ENCODE data around the gene KRTAP10-1.

DNA sequence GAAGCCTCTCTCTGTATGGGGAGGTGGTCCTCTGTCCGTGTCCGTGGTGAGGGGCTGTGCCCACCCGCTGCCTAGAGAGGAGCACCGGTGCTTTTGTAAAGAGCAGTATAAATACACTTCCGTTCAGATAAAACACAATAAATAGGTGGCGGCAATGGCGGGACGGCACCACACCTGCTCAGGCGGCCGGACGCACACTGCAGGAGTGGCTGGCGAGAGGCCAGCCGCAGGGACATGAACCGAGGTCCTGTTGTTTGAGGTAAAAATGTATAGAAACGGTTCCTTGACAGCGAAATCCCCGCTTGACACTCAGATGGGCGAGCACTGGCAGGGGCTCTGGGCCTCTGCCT is 40.8 kb downstream of the KRTAP10-1 start:
- TF ChIP-seq THAP7 (CRISPR knock-in tag; IDR thresholded peaks at IDR 0.05) (no peak), ZNF274 (IDR thresholded peaks at IDR 0.05; ENCODE audit: borderline replicate concordance, low read depth, low read length) (no peak), MAX (CRISPR knock-in tag; IDR thresholded peaks at IDR 0.05) (no peak), CHD4 (IDR thresholded peaks at IDR 0.05; ENCODE audit: insufficient read depth, insufficient replicate concordance, low read depth, low read length, poor library complexity, severe bottlenecking) (no peak), EP300 (IDR thresholded peaks at IDR 0.05; ENCODE audit: low read length) (no peak), SRSF3 (IDR thresholded peaks at IDR 0.05; ENCODE audit: insufficient read depth, low read length) (no peak)
- TF ChIP-seq, protein P1, sequence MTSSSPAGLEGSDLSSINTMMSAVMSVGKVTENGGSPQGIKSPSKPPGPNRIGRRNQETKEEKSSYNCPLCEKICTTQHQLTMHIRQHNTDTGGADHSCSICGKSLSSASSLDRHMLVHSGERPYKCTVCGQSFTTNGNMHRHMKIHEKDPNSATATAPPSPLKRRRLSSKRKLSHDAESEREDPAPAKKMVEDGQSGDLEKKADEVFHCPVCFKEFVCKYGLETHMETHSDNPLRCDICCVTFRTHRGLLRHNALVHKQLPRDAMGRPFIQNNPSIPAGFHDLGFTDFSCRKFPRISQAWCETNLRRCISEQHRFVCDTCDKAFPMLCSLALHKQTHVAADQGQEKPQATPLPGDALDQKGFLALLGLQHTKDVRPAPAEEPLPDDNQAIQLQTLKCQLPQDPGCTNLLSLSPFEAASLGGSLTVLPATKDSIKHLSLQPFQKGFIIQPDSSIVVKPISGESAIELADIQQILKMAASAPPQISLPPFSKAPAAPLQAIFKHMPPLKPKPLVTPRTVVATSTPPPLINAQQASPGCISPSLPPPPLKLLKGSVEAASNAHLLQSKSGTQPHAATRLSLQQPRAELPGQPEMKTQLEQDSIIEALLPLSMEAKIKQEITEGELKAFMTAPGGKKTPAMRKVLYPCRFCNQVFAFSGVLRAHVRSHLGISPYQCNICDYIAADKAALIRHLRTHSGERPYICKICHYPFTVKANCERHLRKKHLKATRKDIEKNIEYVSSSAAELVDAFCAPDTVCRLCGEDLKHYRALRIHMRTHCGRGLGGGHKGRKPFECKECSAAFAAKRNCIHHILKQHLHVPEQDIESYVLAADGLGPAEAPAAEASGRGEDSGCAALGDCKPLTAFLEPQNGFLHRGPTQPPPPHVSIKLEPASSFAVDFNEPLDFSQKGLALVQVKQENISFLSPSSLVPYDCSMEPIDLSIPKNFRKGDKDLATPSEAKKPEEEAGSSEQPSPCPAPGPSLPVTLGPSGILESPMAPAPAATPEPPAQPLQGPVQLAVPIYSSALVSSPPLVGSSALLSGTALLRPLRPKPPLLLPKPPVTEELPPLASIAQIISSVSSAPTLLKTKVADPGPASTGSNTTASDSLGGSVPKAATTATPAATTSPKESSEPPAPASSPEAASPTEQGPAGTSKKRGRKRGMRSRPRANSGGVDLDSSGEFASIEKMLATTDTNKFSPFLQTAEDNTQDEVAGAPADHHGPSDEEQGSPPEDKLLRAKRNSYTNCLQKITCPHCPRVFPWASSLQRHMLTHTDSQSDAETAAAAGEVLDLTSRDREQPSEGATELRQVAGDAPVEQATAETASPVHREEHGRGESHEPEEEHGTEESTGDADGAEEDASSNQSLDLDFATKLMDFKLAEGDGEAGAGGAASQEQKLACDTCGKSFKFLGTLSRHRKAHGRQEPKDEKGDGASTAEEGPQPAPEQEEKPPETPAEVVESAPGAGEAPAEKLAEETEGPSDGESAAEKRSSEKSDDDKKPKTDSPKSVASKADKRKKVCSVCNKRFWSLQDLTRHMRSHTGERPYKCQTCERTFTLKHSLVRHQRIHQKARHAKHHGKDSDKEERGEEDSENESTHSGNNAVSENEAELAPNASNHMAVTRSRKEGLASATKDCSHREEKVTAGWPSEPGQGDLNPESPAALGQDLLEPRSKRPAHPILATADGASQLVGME (CRISPR knock-in tag; IDR thresholded peaks at IDR 0.05), result no peak
- TF ChIP-seq, protein P2, sequence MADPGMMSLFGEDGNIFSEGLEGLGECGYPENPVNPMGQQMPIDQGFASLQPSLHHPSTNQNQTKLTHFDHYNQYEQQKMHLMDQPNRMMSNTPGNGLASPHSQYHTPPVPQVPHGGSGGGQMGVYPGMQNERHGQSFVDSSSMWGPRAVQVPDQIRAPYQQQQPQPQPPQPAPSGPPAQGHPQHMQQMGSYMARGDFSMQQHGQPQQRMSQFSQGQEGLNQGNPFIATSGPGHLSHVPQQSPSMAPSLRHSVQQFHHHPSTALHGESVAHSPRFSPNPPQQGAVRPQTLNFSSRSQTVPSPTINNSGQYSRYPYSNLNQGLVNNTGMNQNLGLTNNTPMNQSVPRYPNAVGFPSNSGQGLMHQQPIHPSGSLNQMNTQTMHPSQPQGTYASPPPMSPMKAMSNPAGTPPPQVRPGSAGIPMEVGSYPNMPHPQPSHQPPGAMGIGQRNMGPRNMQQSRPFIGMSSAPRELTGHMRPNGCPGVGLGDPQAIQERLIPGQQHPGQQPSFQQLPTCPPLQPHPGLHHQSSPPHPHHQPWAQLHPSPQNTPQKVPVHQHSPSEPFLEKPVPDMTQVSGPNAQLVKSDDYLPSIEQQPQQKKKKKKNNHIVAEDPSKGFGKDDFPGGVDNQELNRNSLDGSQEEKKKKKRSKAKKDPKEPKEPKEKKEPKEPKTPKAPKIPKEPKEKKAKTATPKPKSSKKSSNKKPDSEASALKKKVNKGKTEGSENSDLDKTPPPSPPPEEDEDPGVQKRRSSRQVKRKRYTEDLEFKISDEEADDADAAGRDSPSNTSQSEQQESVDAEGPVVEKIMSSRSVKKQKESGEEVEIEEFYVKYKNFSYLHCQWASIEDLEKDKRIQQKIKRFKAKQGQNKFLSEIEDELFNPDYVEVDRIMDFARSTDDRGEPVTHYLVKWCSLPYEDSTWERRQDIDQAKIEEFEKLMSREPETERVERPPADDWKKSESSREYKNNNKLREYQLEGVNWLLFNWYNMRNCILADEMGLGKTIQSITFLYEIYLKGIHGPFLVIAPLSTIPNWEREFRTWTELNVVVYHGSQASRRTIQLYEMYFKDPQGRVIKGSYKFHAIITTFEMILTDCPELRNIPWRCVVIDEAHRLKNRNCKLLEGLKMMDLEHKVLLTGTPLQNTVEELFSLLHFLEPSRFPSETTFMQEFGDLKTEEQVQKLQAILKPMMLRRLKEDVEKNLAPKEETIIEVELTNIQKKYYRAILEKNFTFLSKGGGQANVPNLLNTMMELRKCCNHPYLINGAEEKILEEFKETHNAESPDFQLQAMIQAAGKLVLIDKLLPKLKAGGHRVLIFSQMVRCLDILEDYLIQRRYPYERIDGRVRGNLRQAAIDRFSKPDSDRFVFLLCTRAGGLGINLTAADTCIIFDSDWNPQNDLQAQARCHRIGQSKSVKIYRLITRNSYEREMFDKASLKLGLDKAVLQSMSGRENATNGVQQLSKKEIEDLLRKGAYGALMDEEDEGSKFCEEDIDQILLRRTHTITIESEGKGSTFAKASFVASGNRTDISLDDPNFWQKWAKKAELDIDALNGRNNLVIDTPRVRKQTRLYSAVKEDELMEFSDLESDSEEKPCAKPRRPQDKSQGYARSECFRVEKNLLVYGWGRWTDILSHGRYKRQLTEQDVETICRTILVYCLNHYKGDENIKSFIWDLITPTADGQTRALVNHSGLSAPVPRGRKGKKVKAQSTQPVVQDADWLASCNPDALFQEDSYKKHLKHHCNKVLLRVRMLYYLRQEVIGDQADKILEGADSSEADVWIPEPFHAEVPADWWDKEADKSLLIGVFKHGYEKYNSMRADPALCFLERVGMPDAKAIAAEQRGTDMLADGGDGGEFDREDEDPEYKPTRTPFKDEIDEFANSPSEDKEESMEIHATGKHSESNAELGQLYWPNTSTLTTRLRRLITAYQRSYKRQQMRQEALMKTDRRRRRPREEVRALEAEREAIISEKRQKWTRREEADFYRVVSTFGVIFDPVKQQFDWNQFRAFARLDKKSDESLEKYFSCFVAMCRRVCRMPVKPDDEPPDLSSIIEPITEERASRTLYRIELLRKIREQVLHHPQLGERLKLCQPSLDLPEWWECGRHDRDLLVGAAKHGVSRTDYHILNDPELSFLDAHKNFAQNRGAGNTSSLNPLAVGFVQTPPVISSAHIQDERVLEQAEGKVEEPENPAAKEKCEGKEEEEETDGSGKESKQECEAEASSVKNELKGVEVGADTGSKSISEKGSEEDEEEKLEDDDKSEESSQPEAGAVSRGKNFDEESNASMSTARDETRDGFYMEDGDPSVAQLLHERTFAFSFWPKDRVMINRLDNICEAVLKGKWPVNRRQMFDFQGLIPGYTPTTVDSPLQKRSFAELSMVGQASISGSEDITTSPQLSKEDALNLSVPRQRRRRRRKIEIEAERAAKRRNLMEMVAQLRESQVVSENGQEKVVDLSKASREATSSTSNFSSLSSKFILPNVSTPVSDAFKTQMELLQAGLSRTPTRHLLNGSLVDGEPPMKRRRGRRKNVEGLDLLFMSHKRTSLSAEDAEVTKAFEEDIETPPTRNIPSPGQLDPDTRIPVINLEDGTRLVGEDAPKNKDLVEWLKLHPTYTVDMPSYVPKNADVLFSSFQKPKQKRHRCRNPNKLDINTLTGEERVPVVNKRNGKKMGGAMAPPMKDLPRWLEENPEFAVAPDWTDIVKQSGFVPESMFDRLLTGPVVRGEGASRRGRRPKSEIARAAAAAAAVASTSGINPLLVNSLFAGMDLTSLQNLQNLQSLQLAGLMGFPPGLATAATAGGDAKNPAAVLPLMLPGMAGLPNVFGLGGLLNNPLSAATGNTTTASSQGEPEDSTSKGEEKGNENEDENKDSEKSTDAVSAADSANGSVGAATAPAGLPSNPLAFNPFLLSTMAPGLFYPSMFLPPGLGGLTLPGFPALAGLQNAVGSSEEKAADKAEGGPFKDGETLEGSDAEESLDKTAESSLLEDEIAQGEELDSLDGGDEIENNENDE (IDR thresholded peaks at IDR 0.05; ENCODE audit: low read depth, low read length), result no peak

Data from K562 (cell line).